GM12891 (cell line): ENCODE data around the gene SOX12.
A peak's percentile ranks its signal among the peaks of the same experiment; 100 is the strongest.

Source experiments
- POLR2A ChIP-seq: IDR thresholded peaks from 2 replicates; pipeline ENCODE4 v1.6.1; 2011; ENCODE audit warnings: low read depth, low read length, control low read depth
- POLR2AphosphoS5 ChIP-seq: IDR thresholded peaks from 2 replicates; pipeline ENCODE4 v1.6.1; 2011; ENCODE audit warnings: low read depth, low read length, control low read depth
- POU2F2 ChIP-seq: IDR thresholded peaks from 2 replicates; pipeline ENCODE4 v1.6.1; 2011; ENCODE audit warnings: low read depth, mild to moderate bottlenecking, control low read depth, low read length, moderate library complexity
- SPI1 ChIP-seq: IDR thresholded peaks from 2 replicates; pipeline ENCODE4 v1.6.1; 2011; ENCODE audit warnings: low read depth, low read length, control low read depth
- TAF1 ChIP-seq: IDR thresholded peaks from 2 replicates; pipeline ENCODE4 v1.6.1; 2011; ENCODE audit warnings: low read depth, low read length, control low read depth

GRCh38 chr20:325889-326644, 715 bp downstream of the SOX12 start:
- TF ChIP-seq POLR2A (no peak), SPI1 (no peak), POLR2AphosphoS5 (no peak), TAF1 (no peak), POU2F2 (0 out of 2 replicates have a peak, but pooled peaks have one; percentile 7)
